Measurements from ENCODE around the gene DCAF5.

- TF ChIP-seq CTCF (IDR thresholded peaks at IDR 0.05), result no peak
- no peak for TF ChIP-seq POLR2A (IDR thresholded peaks at IDR 0.05)
Measured at GRCh38 chr14:69118305-69118704, 34.6 kb downstream of the DCAF5 start.

All from tibial nerve (tissue), 3 donors.